Retinal pigment epithelial cell (primary cell): Measurements from ENCODE around the gene PEF1.

Experiments used
- DNase-seq: peaks from one replicate; pipeline ENCODE4 v3.0.0-alpha.2; 2010; ENCODE audit warnings: low read depth
- H3K4me3 ChIP-seq: 2 replicates; pipeline ENCODE4 v1.5.1; 2011; ENCODE audit warnings: mild to moderate bottlenecking, low read length, control low read depth, moderate library complexity
- CTCF ChIP-seq: conservative IDR thresholded peaks from 2 replicates; pipeline ENCODE4 v1.5.1; 2011; ENCODE audit warnings: low read depth, low read length, control low read depth, inconsistent platforms

The PEF1 gene

GRCh38 chr1:31646259-31646960 is 1.7 kb upstream of the PEF1 start:
- DNase-seq: no peak
- TF ChIP-seq CTCF: no peak
- no peak overlapping the region for H3K4me3 ChIP-seq

GRCh38 chr1:31645274-31645568 is 545 bp upstream of the PEF1 start:
- peak overlapping the region; percentile 94 for H3K4me3 ChIP-seq
- no peak for DNase-seq
- no peak for TF ChIP-seq CTCF

GRCh38 chr1:31643976-31644559 is 608 bp downstream of the PEF1 start:
- TF ChIP-seq CTCF: no peak
- peak overlapping the region; percentile 94 for H3K4me3 ChIP-seq
- no peak for DNase-seq

DNA sequence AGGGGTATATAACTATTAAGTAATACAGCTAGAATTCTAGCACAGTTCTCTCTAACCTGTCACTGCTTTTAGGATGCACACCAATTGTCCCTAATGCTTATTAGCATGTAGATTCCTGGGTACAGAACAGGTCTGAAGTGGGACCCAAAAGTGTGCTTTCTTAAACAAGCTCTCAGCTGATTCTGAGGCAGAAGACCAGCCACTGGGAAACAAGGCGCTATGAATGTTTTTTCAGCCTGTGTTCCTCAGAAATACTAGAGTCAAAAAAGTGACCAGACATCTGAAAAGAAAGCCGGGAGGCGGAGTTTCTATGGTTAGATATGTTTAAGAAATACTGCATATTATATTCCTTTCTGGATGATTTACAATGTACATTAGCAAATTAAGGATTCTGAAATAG is 1.8 kb downstream of the PEF1 start:
- no peak overlapping the region for H3K4me3 ChIP-seq
- DNase-seq: no peak
- no peak for TF ChIP-seq CTCF

DNA sequence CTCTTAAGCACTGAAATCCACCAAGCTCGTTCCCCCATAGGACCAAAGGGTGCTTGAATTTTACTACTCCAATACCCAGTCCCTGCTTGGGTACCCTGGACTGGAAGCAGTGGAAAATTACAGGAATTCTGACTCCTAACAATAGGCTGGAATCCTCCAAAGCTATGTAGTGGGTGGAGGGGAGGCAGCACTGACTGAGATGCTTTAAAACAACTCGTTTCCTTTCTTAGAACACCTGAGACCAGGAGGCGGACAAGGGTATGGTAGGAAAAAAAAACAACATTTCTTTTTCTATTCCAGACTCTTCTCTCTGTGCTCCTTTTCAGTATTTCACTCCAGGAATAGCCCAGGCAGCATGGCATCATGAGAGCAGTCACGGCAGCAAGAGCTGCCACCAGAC is 2.3 kb downstream of the PEF1 start:
- TF ChIP-seq CTCF: no peak
- no peak overlapping the region for H3K4me3 ChIP-seq
- DNase-seq: no peak

GRCh38 chr1:31640964-31641363 is 3.7 kb downstream of the PEF1 start:
- DNase-seq: no peak
- H3K4me3 ChIP-seq: no peak overlapping the region
- no peak for TF ChIP-seq CTCF

DNA sequence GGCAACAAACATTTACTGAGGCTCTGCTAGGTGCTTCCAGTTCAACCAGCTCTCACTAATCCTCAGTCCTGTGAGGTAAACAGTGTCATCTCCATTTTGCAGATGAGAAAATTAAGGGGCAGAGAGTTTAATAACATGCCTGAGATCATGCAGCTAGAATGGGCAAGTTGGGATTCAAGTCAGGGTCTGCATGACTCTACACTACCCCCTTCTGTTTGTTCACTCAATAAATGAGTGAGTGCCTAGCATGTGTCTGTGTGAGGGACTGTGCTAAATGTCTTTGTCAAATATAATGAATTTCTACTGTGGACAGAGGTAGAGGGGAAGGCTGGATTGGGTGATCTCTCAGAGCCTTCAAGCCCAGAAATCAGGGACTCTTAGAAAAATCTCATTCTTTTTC is 4.5 kb downstream of the PEF1 start:
- no peak for TF ChIP-seq CTCF
- no peak for DNase-seq
- H3K4me3 ChIP-seq: no peak overlapping the region
